GM18526 (cell line): ENCODE measurements around the gene EOGT.

ENCODE experiments used
- POLR2A ChIP-seq: IDR thresholded peaks from 3 replicates; pipeline ENCODE4 v1.6.1; 2011; ENCODE audit not compliant: insufficient read length; ENCODE audit errors: extremely low read depth

Gene EOGT

GRCh38 chr3:68986496-68987208 lies 26.8 kb downstream of the EOGT start:
- no peak for TF ChIP-seq POLR2A

- TF ChIP-seq POLR2A: no peak
Measured at GRCh38 chr3:68985146-68985790, 28.2 kb downstream of the EOGT start.

GRCh38 chr3:68984011-68984530 lies 29.4 kb downstream of the EOGT start:
- no peak for TF ChIP-seq POLR2A

GRCh38 chr3:68977486-68978167 lies 35.9 kb downstream of the EOGT start:
- no peak for TF ChIP-seq POLR2A

- TF ChIP-seq POLR2A: no peak
Measured at GRCh38 chr3:68974711-68975110, 38.8 kb downstream of the EOGT start.

- TF ChIP-seq POLR2A: no peak
Measured at GRCh38 chr3:68973639-68974038, 39.8 kb downstream of the EOGT start.

GRCh38 chr3:68972358-68972979 lies 41.0 kb downstream of the EOGT start:
- no peak for TF ChIP-seq POLR2A

- no peak for TF ChIP-seq POLR2A
Measured at GRCh38 chr3:68964694-68965093, 48.8 kb downstream of the EOGT start.

GRCh38 chr3:68963891-68964290 lies 49.6 kb downstream of the EOGT start:
- TF ChIP-seq POLR2A: no peak

- TF ChIP-seq POLR2A: no peak
Measured at GRCh38 chr3:68963376-68963775, 50.1 kb downstream of the EOGT start.

- no peak for TF ChIP-seq POLR2A
Measured at GRCh38 chr3:68958932-68959331, 54.6 kb downstream of the EOGT start.

GRCh38 chr3:68957895-68958294 lies 55.6 kb downstream of the EOGT start:
- no peak for TF ChIP-seq POLR2A

GRCh38 chr3:68953816-68954444 lies 59.6 kb downstream of the EOGT start:
- no peak for TF ChIP-seq POLR2A

GRCh38 chr3:68945225-68945624 lies 68.3 kb downstream of the EOGT start:
- no peak for TF ChIP-seq POLR2A
